ENCODE measurements around the gene DGKH.

DGKH gene, protein sequence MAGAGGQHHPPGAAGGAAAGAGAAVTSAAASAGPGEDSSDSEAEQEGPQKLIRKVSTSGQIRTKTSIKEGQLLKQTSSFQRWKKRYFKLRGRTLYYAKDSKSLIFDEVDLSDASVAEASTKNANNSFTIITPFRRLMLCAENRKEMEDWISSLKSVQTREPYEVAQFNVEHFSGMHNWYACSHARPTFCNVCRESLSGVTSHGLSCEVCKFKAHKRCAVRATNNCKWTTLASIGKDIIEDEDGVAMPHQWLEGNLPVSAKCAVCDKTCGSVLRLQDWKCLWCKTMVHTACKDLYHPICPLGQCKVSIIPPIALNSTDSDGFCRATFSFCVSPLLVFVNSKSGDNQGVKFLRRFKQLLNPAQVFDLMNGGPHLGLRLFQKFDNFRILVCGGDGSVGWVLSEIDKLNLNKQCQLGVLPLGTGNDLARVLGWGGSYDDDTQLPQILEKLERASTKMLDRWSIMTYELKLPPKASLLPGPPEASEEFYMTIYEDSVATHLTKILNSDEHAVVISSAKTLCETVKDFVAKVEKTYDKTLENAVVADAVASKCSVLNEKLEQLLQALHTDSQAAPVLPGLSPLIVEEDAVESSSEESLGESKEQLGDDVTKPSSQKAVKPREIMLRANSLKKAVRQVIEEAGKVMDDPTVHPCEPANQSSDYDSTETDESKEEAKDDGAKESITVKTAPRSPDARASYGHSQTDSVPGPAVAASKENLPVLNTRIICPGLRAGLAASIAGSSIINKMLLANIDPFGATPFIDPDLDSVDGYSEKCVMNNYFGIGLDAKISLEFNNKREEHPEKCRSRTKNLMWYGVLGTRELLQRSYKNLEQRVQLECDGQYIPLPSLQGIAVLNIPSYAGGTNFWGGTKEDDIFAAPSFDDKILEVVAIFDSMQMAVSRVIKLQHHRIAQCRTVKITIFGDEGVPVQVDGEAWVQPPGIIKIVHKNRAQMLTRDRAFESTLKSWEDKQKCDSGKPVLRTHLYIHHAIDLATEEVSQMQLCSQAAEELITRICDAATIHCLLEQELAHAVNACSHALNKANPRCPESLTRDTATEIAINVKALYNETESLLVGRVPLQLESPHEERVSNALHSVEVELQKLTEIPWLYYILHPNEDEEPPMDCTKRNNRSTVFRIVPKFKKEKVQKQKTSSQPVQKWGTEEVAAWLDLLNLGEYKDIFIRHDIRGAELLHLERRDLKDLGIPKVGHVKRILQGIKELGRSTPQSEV

DNA sequence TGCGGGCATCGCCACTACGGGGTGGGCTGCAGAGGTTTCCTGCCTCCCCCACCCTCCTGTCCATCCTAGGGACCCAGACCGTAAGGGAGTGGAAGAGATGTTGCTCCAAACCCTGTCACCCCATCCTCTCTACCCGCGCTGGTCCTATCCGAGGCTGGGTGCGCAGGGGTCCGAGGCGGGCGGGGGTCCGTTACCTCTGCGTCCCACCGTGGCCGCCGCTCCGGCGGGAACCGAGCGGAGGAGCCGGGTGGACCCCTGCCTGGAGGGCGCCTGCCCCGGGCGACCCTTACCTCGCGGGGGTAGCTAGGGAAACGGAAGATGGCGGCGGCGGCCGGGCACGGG is at the start of gene DGKH:
Gene DGKH (plus strand): TSS at position 307 of the 342 bp plus-strand sequence. CDS start 126 bp downstream, outside the sequence.
- peak in 1 of 4 experiments; percentile 8 for DNase-seq

DNA sequence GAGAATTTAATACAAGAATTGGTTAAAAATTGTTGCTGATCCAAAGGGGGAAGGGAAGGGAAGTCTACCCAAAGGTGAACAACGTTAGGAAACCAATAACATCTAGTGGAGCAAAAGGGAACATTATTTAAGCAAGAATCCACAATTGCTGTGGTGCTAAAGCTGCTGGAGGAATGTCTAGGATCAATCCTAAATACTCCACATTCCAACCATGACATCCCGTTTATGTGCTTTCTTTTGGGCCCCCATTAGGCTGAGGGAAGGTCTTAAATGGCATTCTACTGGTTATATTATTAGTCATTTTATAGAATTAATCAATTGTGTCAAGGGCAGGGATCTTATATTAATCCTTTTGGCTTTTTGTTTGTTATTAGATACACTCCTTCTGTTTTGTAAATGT is 47.6 kb upstream of the DGKH start:
- DNase-seq, result no peak

DNA sequence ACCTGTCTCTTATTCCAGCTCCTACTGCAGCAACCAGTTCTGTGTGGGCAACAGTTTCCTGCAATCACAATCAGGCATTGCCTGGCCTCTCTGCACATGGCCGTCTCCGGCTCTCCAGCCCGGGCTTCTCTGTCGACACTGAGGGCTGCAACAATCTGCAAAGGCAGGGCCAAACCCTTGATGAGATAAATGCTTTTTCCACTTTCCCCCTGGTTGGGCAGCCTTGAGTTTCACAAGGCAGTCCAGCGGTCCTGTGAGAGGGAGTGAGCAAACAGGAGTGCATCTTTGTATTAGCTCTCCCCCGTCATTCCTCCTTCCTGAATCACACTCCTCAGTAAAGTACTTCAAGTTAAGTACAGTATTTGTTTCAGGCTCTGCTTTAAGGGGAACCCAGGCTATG is 46.9 kb upstream of the DGKH start:
- DNase-seq, result no peak

DNA sequence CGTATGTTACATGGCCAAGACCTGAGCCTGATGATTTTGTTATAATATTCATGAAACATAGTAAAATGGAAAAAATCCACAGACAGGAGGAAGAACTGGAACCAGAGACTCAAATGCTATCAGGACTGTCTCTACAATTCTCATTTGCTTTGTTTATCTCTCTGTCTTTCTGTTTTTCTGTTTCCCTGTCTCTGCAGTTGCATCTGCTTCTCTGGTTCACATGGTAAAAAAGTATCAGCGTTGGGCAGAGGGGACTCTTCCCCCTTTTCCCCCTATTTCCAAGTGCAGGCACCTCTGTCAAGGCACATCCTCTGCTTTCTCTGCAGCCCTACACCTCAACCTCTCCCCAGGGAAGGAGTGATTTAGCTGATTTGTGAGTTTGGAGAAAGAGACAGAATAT is 46.4 kb upstream of the DGKH start:
- no peak for DNase-seq

DNA sequence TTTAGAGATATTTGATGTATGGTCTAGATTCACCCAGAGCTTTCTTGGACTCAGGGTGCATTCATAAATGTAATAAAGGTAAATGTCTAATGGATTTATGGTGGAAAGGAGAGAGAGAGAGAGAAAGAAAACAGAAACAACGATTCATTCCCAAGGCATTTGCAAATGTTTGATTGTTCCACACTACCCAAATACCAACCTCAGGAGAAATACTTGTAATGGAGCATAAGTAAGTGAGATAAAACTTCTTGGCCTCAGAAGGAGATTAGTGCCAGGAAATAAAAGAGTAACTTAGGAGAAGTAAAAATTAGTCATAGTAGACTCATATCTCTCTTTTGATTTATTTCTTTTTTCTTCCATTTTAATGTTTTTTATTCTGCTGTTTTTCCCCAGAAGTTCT is 40.6 kb upstream of the DGKH start:
- no peak for DNase-seq

DNA sequence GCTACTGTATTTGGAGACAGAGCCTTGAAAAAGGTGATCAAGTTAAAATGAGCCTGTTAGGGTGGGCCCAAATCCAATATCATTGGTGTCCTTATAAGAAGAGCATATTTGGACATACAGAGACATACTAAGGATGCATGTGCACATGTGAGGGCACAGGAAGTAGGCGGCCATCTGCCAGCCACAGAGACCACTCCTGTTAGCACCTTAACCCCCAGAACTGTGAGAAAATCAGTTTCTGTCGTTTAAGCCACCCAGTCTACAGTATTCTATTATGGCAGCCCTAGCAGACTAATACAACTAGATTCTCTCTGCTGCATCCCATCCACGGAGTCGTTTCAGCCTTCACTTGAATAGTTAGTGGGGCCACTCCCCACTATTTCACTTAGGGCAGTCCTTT is 39.4 kb upstream of the DGKH start:
- DNase-seq, result no peak

DNA sequence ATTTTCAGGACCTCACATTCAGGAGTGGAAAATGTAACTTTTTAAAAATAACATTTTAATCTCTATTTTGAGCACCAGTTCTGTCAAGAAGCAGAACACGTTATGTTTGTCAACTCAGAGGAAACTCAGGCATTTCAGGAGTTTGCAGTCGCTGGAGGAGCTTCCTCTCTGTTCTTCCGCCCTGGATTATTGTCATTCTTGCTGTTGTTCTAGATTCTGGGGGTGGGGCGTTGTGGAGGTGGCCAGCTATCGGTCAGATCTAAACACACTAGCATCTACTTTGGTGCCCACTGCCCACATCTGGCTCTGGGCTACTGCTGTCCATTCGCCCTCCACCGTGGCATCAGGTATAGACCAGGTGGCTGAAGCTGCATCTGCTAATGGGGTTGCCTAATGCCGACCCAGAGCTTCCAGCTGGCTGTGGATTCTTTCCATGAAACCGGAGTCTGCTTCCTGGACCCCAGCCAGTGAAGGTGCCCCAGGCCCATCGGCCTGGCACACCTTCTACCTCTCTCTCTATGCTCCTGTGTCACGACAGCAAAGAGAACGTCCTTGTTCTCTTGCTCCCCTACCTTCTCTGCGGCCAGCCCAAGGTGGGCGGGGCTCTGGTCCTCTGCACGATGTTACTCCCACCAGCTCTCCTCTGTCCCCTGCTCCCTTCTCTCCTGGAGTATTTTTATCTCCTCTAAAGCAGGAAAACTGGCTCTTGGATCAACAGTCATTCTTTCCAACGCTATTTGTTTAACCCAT is 36.7 kb upstream of the DGKH start:
- DNase-seq, result no peak

DNA sequence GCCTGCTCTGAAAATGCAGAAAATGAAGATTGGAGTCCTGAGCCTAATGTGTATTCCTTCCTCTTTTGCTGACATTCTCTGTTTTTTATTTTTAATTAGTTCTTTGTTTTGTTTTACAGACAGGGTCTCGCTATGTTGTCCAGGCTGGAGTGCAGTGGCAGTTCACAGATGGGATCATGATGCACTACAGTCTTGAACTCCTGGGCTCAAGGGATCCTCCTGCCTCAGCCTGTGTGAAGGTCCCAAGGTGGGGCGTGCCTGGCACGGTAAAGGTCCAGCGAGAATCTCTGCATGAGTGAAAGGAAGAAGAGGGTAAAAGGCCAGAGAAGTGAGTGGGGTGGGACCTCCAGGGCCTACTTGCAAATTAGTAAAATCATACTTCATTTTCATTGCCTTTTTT is 34.3 kb upstream of the DGKH start:
- no peak for DNase-seq

DNA sequence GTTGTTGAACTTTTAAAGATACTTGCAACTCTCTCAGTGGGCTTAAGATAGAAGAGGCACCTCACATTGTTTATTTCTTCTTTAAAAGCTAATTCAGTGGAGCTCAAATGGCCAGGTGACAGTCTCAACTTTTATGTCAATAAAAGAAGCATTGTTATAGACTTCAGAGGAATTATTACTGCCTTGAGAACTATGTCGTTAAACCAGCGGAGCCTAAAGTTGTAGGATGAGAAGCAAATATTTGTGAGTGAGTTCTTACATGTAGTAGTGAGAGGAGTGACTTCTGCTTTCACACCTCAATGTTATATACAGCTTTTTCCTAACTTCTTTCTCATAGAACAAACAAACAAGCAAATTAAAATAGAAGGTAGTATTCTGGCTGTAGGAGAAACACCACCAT is 31.2 kb upstream of the DGKH start:
- no peak for DNase-seq

DNA sequence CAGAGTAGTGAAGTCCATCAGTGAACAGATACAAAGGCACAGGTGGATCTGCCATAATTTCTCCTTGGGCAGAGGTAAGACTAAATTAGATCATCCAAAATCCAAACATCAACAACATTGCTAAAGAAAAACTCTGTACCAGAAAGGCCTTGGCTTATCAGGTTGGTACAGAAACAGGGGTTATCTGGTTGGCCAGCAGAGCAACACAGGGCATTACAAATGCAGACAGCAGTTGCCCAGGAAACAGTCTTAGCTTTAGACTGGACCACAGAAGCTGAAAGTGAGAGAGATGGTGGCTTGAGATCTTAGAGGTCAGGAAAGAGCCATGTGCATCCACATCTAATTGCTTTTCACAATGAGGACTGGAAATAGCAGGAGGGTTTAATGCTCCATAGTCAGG is 26.6 kb upstream of the DGKH start:
- DNase-seq, result no peak

DNA sequence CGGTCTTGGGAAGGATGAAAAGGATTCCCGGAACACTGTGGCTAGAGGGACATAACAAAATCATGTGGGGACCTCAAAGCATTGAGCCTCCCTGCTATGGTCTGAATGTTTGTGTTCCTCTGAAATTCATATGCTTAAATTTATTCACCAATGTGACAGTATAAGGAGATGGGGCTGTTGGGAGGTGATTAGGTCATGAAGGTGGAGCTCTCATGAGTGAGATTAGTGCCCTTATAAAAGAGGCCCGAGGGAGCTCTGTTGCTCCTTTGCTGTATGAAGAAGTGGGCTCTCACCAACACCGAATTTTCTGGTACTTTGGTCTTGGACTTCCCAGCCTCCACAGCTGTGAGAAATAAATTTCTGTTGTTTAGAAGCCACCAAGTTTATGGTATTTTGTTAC is 26.1 kb upstream of the DGKH start:
- DNase-seq, result no peak

DNA sequence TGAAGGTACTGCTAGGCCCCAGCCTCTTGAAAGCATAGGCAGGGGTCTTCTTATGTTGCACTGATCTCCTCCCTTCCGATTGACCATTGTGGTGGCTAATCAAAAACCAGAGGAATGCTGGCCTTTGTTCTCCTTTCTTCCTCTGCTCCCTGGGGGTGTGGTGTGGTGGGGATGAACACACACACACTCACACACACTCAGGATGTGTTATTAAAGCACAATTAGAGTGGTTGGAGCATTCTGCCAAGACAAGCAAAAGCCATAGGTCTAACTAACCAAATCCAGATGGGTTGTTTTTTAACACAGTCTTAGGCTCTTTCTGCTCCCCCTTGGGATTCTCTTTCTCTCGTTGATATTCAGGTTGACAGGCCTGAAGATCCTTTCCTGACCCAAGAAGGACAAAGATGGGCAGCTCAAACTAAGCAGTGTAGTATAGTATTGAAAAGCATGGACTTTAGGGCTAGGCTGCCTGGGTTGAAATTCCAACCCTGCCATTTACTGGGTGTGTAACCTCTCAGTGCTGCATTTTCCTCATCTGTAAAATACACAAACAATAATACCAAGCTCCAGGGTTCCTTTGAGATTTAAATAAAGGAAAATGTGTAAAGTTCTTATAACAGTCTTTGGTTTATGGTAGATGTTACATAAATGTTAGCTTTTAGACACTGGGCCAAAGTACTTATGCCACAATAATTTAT is 25.5 kb upstream of the DGKH start:
- DNase-seq, result no peak

DNA sequence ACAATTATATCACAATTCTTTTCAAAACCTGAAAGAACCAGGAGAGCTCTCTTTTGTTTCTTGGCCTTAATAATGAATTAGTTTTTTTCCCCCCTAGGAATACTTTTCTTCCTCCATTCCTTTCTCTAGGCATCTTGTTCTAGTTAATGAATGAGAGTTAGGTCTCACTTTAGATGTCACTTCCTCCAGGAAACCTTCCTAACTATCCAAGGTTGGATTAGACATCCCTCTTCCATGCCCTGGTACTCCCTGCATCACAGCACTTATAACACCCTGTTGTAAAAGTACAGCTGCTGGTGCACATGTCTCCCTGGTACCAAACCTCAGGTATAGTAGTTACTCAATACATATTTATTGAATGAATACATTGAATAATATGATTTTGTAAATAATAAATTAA is 21.2 kb upstream of the DGKH start:
- no peak for DNase-seq

DNA sequence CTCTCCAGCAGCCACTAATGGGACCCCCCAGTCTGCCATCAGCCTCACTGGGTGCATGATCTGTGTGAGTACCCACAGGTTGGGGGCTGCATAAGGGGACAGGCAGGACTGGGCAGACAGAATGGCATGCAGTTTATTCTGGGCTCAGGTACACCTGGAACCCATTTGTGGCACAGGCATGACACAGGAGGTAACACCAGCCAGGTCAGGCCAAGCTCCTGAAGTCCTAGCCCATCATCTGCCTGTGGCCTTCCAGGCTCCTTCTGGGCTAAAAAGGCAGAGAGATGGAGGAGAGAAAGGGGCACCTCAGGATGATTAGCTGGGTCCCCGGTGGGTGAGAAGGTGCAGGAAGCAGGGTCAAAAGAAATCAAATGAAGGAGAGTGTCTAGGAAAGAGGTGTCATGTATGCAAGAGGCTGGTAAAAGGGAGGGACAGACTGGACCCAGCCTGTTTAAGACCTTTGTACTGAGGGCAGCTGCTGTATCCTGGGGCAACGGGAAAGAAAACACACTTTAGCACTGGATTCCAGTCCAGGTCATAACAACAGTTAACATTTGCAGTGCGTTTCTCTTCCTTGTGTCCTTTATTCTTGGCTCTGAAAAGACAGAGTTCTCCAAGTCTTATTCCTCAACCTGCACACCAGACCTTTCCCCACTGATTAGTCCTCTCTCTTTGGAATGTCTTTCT is 20.2 kb upstream of the DGKH start:
- DNase-seq, result no peak

DNA sequence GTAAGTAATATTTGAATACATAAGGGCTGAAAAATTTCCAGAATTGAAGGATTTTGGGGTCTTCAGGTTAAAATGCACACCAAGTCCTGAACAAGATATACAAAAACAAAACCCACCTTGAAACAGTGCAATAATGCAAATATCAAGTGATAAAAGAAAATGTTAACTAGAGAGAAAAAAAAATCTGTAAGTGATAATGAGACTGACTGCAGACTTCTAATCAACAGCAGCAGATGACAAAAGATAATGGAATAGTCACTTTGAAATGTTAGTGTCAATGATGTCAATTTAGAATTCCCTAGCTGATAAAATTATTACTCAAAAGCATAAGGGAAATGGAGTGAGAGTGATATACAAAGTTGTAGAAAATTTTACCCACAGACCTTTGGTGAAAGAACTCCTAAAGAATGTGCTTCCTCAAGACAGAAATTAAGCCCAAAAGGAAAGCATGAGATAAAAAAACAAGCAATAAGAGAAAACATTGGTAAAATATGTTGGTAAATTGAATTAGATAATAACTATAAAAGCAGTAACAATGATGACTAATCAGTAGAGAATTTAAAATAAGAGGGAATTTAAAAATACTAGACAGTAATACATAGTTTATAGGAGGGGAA is 12.4 kb upstream of the DGKH start:
- DNase-seq, result no peak

DNA sequence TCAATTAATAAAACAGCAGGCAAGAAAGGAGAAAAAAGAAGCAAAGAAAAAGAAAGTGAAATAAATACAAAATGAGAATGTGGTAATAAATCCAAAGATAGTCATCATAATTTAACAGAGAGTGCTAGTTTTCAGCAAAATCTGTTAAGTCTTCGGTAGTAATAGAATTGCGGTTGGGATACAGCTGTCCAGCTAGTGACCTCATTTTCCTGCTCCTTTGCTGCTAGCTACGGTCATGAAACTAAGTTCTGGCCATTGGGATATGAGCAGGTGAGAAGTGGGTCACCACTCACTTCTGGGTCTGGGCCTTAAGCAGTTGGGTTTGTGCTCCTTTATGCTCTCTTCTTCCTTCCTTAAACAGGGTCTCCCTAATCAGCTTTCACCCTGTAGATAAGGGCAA is 11.7 kb upstream of the DGKH start:
- no peak for DNase-seq

DNA sequence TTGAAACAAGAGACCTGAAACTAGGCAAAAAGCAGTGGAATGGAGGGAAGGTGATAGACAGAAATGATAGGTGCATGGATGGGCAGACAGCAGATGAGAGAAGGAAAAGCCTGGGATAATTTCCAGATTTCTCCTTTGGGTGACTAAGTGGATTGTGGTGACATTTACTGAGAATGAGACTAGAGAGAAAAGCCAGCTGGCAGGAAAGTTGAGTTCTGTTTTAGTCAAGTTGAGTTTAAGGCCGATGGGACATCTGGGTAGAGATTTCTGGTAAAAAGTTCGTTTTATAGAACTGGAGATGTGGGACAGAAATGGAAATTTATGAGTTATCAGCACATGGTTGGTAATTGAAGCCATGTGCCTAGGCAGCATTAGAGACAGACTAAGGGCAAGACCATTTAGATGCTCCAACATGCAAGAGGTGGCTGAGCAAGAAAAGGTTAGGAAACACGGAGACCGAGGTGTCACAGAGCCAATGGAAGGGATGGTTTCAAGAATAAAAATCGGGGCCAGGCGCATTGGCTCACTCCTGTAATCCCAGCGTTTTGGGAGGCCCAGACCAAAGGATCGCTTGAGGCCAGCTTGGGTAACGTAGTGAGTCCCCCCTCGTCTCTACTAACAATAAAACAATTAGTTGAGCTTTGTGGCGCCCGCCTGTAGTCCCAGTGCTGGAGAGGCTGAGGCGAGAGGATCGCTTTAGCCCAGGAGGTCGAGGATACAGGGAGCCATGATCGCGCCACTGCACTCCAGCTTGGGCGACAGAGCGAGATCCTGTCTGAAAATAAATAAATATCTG is 9.6 kb upstream of the DGKH start:
- DNase-seq, result no peak

DNA sequence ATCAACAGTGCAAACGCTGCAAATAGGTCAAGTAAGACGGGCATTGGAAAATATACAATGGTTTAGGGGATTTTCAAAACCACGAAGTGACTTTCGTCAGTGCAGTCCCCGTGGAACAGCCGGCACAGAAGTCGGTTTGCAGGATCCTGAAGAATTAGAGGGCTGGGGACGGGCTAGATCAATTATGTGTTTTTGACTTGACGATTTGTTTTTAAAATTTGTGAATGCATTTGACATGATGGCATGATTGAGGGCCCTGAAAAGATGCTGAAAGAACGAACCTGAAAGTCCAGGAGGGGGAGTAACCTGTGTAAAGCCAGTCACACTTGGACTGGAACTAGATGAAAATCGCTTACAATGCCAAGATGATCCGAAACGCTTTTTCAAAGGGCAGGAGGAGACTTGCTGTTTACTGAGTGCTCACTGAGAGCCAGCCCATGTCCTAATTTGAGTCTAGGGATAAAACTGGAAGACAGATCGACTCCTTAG is 8.9 kb upstream of the DGKH start:
- DNase-seq, result no peak

DNA sequence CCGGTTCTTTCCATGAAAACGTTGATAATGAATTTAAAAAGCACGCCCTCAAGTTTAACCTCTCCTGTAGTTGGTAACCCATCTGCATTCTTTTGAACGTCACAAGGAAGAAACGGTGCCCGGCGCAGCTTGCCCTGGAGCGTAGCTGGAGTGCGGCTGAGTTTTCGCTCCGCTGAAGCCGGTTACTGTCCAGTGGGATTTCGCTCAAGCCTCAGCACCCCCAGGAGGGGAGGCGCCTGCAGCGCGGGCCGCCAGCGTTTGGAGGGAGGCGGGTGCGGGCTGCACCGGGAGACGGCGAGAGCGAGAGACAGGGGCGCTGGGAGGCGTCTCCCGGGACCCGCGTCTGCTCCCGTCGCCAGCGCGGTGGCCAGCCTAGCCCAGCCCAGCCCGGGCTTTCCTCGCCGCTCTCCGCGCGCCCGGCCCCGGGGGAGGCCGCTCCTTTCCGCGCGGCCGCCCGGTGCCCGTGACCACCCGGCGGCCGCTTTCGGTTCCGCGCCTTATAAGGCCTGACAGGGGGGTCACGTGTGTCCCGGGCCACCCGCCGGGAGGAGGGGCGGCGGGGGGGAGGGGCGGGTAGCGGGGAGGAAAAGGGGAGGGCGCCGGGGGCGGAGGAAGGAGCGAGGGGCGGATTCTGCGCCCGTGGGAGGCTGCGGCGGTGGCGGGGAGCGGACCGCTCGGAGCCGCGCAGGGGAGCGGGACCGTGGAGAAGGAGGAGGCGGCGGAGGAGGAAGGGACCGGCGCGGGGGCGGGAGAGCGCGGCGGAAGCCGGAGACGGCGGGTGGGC is 8.3 kb upstream of the DGKH start:
- peak; percentile 77 to 85 (median 78) for DNase-seq

All from activated CD4-positive, CD25-positive, alpha-beta regulatory T cell (primary cell).